HG02588 (cell line): ENCODE results near the gene FBXO40.

Experiments
- ATAC-seq: cut with Tn5 transposase; IDR thresholded peaks from one replicate; pipeline ENCODE4 v1.9.1; 2021; ENCODE audit warnings: mild to moderate bottlenecking, moderate library complexity; ENCODE audit not compliant: unreplicated experiment

The FBXO40 gene

DNA sequence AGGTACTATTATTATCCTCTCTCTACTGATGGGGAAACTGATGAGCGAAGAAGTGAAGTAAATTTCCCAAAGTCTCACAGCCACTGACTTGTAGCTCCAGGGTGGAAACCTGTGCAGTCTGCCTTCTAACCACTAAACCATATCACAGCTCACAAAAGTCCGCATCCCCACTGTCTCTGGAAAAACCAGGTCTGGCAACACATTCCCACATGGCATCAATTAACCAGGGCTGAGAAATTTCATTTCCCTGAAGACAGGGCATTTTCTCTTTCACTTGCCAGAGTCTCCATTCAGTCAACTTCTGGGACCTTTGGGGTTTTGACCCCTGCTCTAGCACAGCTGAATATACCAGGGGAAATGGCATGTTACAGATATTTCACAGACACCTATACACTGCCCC is 26.5 kb downstream of the FBXO40 start:
- ATAC-seq = no peak

DNA sequence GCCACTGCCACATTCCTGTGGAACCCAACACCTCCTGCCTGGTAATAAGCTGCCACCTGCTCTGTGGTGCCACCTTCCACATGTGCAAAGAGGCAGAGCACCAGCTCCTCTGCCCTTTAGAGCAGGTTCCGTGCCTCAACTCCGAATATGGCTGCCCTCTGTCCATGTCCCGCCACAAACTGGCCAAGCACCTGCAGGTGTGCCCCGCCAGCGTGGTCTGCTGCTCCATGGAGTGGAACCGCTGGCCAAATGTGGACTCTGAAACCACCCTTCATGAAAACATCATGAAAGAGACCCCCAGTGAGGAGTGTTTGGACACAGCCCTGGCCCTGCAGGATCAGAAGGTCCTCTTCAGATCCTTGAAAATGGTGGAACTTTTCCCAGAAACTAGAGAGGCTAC is 28.3 kb downstream of the FBXO40 start:
- ATAC-seq = no peak

DNA sequence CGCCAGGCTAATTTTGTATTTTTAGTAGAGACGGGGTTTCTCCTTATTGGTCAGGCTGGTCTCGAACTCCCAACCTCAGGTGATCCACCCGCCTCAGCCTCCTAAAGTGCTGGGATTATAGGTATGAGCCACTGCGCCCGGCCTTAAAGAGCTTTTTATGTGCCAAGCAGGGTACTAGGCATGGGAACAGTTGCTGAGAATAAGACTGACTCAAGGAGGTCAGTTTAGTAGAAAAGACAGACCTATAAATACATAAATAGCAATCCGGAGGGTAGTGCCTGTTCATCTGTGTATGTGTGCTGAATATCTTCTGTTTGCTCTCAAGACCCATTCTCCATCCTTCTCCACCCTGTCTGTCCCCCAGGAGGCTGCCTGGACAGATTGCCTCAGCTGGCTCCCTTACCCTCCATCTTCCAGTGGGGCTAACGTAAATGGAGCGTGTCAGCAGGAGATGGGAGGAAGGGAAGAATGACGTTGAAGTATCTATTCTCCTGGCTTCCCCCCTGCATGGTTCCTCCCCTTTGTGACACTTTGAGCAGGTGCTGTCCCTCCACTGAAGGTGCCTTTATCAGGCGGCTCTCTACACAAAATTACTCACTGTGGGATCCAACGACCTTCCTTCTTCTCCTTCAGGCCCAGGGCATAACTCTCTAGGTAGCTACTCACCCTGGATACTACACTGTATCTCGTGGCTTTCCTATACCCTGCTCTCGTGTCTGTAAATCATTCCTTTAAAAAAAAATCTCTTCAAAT is 31.1 kb downstream of the FBXO40 start:
- ATAC-seq = no peak

DNA sequence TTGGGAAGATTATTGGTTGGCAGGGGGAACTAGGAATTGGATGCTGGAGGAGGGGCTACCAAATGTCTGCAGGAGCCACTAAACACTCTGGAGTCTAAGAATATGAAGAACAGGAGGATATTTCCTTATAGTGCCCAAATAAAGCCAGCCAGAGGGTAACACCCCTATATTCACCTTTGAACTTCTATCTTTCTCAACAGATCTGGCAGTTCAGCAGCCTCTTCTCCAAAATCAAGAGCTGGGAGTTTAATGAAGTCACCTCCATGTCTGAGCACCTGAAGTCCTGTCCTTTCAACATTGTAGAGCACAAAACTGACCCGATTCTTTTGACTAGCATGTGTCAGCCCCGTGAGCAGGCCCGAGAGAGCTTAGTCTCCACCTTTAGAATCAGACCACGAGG is 33.3 kb downstream of the FBXO40 start:
- ATAC-seq = no peak

DNA sequence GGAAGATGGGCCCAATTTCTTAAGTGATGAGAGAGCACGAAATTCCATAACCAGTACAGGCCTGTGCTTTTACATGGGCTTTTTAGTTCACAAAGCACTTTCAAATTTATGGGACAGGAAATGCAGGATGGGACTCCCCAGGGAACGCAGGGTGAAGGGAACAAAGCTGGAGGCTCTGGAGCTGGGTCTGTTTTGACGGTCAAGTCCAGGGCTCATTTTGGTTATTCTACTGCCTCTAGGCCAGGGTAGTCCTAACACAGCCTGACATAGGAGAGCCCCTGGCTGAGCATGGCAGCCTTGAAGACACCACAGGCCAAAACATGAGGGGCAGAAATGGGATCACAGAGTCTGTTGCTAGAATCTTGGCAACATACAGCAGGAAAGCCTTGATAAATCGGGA is 34.0 kb downstream of the FBXO40 start:
- no peak for ATAC-seq

DNA sequence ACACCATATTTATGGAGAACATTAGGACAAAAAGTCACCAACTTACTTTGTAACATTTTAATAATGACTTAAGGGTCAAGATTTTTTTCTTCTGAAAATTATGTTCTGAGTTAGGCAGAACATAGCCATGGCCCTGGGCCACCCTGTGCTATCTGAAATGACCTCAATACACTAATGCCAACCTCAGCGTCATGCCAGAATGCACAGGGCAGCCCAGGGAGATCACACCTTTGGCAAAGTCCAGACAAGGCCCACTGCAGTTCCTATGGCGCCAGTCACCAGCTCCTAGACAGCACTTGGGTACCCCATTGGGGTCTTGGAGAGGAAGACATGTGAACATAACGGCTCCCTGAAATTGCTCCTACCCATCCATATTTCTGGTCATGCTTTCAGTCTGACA is 34.4 kb downstream of the FBXO40 start:
- ATAC-seq = no peak

DNA sequence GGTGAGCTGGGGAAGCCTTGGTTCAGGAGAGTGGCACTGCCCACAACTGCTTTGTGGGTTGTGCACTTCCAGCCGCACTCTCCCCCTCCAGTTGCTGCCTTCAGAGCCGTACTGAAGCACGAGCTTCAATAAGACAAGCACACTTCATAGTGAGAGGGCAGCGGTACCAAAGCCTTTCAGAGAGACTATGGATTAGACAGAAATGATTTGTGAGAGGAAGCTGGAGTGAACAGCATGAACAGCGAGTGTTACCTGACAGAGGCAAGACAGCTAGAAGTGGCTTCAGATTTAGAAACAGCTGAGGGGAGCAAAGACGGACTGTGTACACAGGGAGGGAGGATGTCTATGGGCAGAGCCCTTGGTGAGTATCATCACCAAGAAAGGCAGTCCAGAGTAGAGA is 36.4 kb downstream of the FBXO40 start:
- ATAC-seq = no peak

DNA sequence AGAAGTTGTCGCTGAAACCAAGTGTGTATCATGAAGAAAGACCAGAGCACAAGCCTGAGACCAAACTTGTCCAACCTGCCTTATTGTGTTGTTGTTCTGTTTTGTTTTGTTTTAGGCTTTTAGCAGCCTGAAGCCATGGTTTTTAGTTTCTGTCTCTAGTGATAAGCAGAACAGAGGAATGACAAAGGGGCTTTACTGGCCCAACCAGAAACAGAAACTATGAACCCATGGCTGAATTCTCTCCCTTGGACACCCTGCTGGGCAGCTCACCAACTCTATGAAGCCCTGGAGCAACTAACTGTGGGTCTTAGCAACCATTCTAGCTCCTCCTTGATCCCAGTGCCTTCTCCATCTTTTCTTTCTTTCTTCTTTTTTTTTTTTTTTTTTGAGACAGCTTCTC is 37.2 kb downstream of the FBXO40 start:
- no peak for ATAC-seq

DNA sequence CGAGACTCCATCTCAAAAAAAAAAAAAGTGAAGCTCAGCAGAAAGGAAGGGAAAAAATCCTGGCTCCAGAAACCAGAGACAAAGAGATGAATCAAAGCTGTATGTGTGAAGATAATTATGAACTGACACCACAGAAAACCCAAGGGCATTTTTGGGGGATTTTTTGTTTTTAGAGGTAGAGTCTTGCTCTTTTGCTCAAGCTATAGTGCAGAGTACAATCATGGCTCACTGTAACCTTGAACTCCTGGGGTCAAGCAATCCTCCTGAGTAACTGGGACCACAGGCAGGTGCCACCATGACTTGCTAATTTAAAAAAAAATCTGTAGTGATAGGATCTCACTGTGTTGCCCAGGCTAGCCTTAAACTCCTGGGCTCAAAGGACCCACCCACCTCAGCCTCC is 44.7 kb downstream of the FBXO40 start:
- no peak for ATAC-seq

DNA sequence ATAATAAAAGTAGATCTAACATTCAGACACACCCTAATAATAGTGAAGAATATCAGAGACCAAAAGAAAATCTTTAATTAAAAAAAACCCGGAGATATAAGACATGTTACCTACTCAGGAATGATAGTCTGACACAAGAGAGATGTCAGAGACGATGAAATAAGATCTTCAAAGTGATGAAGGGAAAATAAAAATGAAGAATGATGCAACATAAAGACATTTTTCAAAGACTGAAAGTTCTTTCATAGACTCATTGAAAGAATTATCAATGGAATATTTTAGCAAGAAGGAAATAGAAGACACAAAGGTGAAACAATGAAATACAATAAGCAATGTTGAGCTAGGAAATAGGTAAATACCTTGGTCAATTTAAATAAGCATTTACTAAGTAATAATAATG is 47.9 kb downstream of the FBXO40 start:
- no peak for ATAC-seq

DNA sequence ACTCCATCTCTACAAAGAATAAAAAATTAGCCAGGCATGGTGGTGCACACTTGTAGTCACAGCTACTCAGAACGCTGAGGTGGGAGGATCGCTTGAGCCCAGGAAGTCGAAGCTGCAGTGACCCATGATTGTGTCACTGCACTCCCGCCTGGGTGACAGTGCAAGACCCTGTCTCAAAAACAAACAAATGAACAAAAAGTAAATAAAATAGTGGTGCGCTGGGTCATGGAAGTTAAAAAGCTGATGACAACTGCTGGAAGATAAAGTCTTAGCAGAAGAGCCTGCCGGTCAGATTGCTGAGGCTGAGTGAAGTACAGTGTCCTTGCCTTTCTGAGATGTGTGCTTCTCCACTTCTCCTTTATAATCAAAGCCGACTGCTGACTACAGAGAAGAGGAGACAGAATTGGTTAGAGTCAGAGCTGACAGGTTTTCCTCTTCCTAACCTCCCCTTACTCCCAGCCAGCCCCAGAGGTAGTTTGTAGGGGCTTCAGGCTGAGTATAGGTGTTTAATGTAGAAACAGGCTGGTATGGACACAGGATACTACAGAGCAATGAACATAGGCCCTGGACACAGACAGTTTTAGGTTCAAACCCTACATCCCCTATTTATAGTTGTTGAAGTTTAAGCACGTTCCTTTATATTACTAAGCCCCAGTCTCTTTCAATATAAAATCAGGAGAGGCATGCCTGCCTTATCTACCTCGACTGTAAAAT is 49.6 kb downstream of the FBXO40 start:
- ATAC-seq = no peak

DNA sequence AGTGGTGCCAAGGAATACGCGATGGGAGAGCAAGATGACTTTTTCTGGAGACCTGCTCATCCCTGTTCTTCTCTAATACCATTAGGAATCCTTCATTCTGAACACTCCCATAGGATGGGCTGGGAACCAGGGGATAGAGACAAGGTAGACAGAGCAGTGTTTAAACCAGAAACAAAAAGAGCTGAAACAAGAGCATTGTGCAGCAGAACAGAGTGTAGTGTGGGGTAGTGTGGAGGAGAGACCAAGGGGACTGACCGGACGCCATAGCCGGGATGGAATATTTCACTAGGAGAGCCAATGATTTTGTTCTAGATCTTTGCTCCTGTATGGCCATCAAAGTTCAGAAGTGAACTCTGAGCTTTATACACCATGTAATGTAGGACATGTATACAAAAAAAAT is 51.9 kb downstream of the FBXO40 start:
- no peak for ATAC-seq

DNA sequence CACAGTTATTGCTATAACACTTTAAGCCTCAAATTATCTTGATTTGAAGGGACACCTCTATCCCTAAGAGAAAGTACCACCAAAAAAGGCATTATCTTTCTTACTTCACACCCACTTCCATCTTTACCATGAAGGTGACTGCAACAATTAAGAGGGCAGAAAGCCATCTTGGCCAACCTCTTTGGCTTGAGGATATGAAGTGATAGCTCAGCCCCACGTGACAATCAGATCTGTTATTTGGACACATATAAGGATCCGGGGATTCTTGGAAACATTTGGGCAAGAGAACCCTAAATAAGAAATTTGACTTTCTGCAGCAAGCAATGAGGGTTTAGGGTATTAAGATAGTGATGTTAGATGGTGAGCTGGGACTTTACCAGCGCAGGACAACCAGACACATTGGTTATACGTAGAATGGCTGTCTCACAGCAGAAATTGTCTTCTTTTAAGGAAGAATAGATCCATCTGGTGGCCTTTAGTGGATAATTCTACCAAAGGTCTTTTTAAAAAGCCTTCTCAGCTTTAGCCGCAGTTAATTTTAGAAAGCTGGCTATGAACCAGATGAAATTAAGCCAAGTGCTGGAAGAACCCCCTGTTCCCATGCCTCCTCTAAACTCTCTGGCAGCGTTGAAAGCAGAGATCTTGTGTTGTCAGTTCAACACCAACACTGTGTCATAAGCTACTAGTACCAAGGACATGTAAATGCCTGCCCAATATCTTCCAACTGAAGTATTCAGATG is 55.2 kb downstream of the FBXO40 start:
- ATAC-seq = no peak

DNA sequence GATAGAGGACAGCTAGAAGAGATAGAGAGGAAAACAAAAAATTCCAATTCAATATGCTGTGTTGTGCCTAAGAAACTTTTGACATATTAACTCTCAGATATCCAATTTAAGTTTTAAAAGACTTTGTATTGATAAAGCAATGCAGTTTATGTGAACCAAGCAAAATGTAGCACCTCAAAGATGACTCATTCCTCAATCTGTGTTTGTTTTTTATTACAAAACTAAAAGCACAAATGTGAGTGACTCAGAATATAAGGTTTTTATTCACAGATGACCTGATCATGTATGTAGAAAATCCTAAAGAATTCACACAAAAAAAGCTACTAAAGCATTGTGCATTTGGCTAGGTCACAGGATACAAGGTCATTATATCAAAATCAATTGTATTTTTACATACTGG is 56.5 kb downstream of the FBXO40 start:
- ATAC-seq = no peak

DNA sequence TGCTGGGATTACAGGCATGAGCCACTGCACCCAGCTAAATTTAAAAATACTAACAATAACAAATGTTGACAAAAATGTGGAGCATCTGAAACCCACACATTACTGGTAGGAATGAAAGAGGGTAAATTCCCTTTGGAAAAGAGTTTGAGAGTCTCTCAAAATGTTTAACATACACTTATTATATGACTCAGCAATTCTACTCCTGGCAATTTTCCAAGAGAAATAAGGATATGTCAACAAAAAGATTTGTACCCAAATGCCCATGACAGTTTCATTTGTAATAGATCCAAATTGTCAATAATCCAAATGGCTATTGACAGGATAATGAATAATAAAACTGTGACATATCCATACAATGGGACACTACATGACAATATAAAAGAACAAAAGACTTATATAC is 58.5 kb downstream of the FBXO40 start:
- ATAC-seq = no peak

DNA sequence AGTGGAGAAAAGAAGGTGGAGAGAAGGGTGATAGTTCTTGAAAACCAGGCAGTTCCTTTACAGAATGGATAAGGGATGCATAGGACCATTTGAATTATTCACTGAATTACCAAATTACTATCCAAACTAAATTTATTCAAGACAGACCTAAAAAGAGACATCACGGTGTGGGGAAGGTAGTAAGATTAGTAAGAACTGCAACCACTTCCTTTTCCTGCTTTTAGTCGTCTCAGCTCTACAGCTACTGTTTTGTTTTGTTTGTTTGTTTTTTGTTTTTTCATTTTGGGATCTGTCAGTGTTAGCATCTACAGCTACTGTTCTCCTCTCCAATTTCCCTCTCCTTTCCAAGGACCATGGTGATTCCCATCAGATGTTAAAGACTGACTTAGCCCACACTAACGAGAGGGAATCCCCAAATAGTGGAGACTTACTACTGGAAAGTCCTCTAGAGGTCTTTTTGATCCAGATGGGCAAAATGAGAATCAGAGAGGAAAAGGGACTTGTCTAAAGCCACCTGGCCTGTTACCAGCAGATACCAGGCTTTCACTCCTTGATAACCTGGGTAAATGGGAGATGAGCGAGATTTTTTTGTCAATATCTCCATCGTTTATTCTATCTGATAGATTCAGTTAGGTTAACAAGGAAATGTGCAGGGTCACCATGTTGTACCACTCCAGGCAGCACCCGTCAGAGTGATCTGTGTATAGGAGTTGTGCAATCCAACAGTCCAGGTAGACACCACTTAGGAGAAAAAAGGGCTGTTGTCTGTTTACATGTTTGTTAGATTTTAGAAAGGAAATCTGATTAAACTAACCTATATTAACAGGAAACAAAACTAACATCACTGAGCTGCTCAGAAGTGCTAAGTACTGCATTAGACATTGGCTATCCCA is 61.6 kb downstream of the FBXO40 start:
- peak; percentile 77 for ATAC-seq

DNA sequence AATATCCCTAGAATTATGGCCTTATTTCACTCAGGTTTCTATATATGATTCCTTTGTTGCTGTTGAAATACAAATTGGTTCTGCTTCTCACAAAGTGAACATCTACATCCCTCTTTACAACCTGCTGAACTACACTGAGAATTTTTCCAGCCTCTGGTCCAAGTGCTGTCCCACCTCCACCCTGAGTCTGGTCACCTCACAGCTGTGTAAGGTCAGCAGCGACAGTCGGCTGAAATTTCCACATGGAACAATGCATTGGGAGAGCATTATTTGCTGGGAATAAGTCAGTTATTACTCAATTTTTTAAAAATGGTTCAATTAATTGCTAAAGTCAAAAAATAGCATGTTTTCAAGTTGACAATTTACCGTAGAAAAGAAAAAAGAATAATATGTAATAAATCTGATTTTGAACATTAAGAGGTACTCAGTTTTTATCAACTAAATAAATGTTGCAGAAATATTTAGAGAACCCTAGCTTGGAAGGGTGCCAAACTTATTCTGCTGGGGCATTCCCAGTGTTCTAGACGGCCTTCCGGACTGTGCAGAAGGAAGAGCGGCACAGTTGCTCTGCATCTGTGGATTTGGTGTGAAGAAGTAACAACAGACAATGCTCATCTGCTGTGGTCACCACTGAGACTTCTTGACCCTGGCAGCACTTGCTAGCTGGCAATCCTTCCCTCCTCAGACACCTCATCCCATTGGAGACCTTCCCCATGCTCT is 65.7 kb downstream of the FBXO40 start:
- ATAC-seq = no peak

DNA sequence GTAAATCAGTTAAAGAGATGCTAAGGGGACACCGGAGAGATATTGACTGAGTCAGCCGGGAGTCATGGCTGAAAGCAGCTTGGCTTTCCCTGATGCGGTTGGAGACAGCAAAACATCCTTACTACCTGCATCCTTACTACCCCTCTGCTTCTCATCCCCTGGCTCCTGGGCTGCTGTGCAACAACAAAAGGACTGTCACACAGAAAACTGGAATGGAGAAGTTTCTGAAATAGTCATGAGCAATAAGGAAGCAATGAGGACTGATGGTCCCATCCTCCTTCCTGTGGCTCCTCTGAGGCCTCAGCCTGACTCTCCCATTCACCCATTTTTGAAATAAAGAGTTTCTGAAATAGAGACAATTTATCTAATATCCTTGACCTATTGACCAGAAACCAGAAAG is 66.4 kb downstream of the FBXO40 start:
- no peak for ATAC-seq

DNA sequence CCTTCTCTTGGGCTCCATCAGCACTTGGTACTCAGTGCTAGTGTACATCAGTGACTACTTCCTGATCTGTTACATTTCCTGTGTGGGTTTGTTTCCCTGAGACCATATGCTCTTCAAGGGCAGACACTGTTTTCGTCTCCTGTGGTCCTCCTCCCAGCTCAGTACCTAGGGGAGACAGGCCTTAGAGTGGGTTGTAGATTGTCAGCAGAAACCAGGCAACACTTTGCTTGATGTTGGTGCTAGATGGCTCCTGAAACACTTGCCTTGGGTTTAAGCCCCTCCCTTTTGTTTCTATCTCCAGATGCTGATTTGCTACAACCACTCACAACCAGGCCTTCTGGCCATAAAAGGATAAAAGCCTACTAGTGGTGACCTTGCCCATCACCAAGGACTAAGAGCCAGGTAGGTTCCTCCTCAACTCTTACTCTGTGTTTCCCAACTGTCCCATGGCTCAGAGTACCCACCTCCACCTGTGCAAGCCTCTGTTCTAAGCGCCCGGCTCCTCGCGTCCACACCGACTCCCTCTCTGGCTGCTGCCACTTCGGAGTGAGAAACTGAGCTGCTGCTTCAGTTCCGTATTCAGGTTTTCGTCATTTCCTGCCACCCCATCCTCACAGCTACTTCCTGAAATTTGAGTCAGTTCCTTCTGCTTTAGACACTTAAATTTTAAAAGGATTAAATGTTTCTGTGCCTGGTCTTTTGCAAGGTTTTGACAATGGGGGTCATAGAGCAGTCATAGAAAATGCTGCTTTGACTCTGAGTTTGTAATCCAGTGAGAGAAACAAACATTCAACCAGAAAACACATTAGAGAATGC is 67.4 kb downstream of the FBXO40 start, which contains the start of gene HCLS1:
Gene HCLS1 (minus strand): TSS at position 548 of the 816 bp plus-strand sequence. CDS start 2,556 bp downstream, outside the sequence.
- ATAC-seq = peak; percentile 82
